ENCODE measurements around the gene FRRS1. TPM values are rescaled to one million over a fixed set of nuclear protein-coding genes. Genes with fewer than 3 reads are reported as not detected.
A peak's percentile ranks its signal among the peaks of the same experiment; 100 is the strongest.

Gene FRRS1
- total RNA-seq, 4 donors from 2014 or later = 25.4 to 34.4 (median 30.5) TPM

DNA sequence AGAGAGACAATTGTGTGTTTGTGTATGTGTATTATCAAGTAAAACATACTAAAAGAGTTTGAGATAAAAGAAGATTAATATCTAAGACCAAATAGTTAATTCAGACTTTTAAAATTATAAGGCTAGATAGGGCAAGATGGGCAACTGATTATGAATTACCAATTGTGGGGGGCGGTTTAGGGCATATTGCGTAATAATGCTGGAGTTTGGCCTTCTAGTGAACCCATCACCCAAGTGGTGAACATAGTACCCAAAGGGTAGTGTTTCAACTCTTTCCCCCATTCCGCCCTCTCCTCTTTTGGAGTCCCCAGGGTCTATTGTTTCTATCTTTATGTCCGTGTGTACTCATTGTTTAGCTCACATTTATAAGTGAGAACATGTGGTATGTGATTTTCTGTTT lies 55.4 kb downstream of the FRRS1 start:
- Histone ChIP-seq H3K4me3 (no peak overlapping the region), H3K4me1 (peaks cover 3% of the 10 kb centered on the region), H3K36me3 (peaks cover 59% of the 10 kb centered on the region), H3K27me3 (no peaks in the 10 kb centered on the region), H3K9me3 (no peaks in the 10 kb centered on the region), H3K27ac (no peak overlapping the region)
- WGBS = 88% methylated on average over 4 of the region's 4 CpGs
- TF ChIP-seq POLR2AphosphoS5 (IDR thresholded peaks at IDR 0.05) = no peak
- DNase-seq (ENCODE audit: low spot score in 2 of 2) = no peak

DNA sequence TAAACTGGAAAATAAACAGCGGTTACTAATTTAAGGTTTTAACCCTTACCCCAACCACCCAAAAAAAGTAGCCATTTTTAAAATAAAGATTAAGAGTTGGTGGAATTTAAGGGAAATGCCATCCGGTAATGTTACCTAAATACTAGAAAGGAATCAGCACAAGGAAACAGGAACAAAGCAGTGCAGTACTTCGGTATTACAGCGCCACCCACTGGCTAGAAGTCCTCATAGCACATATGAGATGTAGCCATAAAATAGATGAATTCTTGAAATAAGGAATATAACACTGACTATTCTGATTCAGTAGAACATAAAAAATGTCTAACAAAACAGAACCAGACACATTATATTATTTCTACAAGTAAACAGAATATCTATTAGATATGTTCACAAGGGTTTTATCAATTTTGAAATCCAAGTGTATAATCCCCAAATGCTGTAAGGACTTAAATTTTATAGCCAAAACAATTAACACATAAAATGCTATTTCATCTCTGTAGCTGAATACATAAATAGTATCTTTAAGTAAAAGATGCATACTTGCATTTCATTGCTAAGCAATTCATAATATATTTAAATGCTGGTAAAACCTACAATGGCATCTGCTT lies 58.8 kb downstream of the FRRS1 start:
- 22% methylated on average over 4 of the region's 4 CpGs for WGBS
- DNase-seq (ENCODE audit: low spot score in 2 of 2) = peak; percentile 78 to 83
- Histone ChIP-seq H3K27ac (no peak overlapping the region), H3K4me1 (peaks cover 16% of the 10 kb centered on the region), H3K9me3 (no peaks in the 10 kb centered on the region), H3K36me3 (peaks cover 42% of the 10 kb centered on the region), H3K27me3 (no peaks in the 10 kb centered on the region), H3K4me3 (no peak overlapping the region)
- TF ChIP-seq POLR2A (IDR thresholded peaks at IDR 0.05) (no peak), POLR2AphosphoS5 (IDR thresholded peaks at IDR 0.05) (no peak), EP300 (IDR thresholded peaks at IDR 0.05) (no peak)
- TF ChIP-seq, protein P1, sequence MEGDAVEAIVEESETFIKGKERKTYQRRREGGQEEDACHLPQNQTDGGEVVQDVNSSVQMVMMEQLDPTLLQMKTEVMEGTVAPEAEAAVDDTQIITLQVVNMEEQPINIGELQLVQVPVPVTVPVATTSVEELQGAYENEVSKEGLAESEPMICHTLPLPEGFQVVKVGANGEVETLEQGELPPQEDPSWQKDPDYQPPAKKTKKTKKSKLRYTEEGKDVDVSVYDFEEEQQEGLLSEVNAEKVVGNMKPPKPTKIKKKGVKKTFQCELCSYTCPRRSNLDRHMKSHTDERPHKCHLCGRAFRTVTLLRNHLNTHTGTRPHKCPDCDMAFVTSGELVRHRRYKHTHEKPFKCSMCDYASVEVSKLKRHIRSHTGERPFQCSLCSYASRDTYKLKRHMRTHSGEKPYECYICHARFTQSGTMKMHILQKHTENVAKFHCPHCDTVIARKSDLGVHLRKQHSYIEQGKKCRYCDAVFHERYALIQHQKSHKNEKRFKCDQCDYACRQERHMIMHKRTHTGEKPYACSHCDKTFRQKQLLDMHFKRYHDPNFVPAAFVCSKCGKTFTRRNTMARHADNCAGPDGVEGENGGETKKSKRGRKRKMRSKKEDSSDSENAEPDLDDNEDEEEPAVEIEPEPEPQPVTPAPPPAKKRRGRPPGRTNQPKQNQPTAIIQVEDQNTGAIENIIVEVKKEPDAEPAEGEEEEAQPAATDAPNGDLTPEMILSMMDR (IDR thresholded peaks at IDR 0.05) = peak; percentile 69 to 81

DNA sequence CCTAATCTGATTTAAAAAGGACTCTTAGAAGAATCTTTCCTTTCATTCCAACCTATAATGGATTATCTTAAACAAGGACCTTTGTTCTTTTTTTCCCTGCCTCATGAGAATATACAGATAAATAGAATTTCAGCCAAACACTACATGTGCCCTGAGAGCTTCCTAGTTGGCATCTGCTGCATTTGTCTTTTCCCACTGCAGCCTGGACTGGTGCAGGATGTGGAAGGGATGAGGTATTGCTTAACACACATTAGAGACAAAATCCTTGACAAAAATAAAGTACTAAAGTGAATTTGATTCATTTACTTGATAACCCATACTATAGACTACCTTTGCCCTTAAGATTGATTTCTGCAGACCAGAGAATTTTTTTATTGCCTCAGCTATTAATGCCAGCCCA lies 61.0 kb downstream of the FRRS1 start:
- H3K36me3 ChIP-seq = peaks cover 24% of the 10 kb centered on the region
- H3K9me3 ChIP-seq = no peaks in the 10 kb centered on the region
- no peaks in the 10 kb centered on the region for H3K27me3 ChIP-seq
- no peak overlapping the region for H3K4me3 ChIP-seq
- DNase-seq (ENCODE audit: low spot score in 2 of 2) = no peak
- TF ChIP-seq, protein P1 (IDR thresholded peaks at IDR 0.05) = no peak
- no peak for TF ChIP-seq EP300 (IDR thresholded peaks at IDR 0.05)
- TF ChIP-seq POLR2AphosphoS5 (IDR thresholded peaks at IDR 0.05) = no peak
- no peak for TF ChIP-seq POLR2A (IDR thresholded peaks at IDR 0.05)
- no peak overlapping the region for H3K27ac ChIP-seq
- H3K4me1 ChIP-seq = peaks cover 16% of the 10 kb centered on the region

DNA sequence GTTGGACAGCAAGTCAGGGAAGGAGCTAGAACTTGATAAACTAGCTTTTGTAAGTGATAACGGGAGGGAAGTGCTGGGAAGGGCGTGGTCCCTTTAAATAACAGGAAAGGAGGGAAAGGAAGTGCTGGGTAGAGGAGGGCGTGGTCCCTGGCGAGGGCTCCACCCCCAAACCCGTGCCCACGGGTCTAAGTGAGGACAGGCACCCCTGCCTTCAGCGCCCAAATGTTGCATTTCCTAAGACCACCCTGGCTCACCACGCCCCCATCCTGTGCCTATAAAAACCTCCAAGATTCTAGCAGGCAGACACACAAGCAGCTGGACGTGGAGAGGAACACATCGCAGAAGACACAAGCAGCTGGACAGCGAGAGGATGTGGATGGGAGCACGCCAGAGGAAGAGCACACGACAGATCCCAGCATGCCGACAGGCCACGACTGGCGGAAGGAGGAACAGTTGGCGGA lies 62.0 kb downstream of the FRRS1 start:
- peaks cover 16% of the 10 kb centered on the region for H3K4me1 ChIP-seq
- H3K27ac ChIP-seq = no peak overlapping the region
- 65% methylated on average over 17 of the region's 17 CpGs for WGBS
- H3K4me3 ChIP-seq = no peak overlapping the region
- H3K36me3 ChIP-seq = peaks cover 14% of the 10 kb centered on the region
- no peak for DNase-seq (ENCODE audit: low spot score in 2 of 2)
- H3K27me3 ChIP-seq = no peaks in the 10 kb centered on the region
- no peak for TF ChIP-seq POLR2AphosphoS5 (IDR thresholded peaks at IDR 0.05)
- TF ChIP-seq, protein P1 (IDR thresholded peaks at IDR 0.05) = no peak
- no peak for TF ChIP-seq POLR2A (IDR thresholded peaks at IDR 0.05)
- TF ChIP-seq EP300 (IDR thresholded peaks at IDR 0.05) = no peak
- no peaks in the 10 kb centered on the region for H3K9me3 ChIP-seq

DNA sequence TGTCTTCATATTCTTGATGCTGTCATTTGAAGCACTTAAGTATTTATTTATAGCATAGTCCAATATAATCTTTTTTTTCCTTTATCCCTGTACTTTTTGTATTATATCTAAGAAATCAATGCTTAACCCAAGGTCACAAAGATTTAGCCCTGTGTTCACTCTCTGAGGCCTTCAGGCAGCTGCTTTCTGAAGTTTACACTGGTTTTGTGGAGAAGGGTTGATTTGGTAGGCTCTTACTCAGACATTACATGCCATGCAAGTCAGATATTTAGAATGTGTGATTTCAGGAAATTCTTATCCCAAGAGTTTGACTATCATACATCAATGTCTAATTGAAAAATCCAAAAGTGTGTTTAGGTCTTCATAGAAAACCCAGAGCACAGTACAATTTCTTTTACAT lies 64.2 kb downstream of the FRRS1 start:
- Histone ChIP-seq H3K27me3 (no peaks in the 10 kb centered on the region), H3K4me3 (no peak overlapping the region), H3K9me3 (no peaks in the 10 kb centered on the region), H3K4me1 (peaks cover 14% of the 10 kb centered on the region), H3K36me3 (no peaks in the 10 kb centered on the region), H3K27ac (no peak overlapping the region)
- no peak for DNase-seq (ENCODE audit: low spot score in 2 of 2)
- TF ChIP-seq POLR2A (IDR thresholded peaks at IDR 0.05) (no peak), POLR2AphosphoS5 (IDR thresholded peaks at IDR 0.05) (no peak), EP300 (IDR thresholded peaks at IDR 0.05) (no peak)
- TF ChIP-seq, protein P1 (IDR thresholded peaks at IDR 0.05) = no peak

DNA sequence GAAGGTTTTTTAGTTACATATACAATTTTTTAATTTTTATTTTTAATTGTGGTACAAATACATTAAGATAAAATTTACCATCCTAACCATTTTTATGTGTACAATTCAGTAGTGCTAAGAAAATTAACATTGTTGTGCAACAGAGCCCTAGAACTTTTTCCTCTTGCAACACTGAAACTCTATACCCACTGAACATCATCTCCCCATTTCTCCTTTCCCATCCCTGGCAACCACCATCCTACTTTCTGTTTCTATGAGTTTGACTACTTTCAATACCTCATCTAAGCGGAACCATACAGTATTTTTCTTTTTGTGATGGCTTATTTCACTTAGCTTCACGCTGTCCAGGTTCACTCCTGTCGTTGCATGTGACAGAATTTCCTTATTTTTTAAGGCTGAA lies 66.4 kb downstream of the FRRS1 start:
- H3K4me1 ChIP-seq = peaks cover 9% of the 10 kb centered on the region
- H3K36me3 ChIP-seq = peaks cover 1% of the 10 kb centered on the region
- no peak overlapping the region for H3K27ac ChIP-seq
- WGBS = 85% methylated on average over 3 of the region's 3 CpGs
- TF ChIP-seq EP300 (IDR thresholded peaks at IDR 0.05) = no peak
- TF ChIP-seq POLR2A (IDR thresholded peaks at IDR 0.05) = no peak
- TF ChIP-seq, protein P1 (IDR thresholded peaks at IDR 0.05) = no peak
- TF ChIP-seq POLR2AphosphoS5 (IDR thresholded peaks at IDR 0.05) = no peak
- DNase-seq (ENCODE audit: low spot score in 2 of 2) = no peak
- no peaks in the 10 kb centered on the region for H3K27me3 ChIP-seq
- H3K4me3 ChIP-seq = no peak overlapping the region
- H3K9me3 ChIP-seq = no peaks in the 10 kb centered on the region

Data from suprapubic skin (tissue), 4 donors.